Measurements from ENCODE around the gene LTBP3.

The LTBP3 gene

DNA sequence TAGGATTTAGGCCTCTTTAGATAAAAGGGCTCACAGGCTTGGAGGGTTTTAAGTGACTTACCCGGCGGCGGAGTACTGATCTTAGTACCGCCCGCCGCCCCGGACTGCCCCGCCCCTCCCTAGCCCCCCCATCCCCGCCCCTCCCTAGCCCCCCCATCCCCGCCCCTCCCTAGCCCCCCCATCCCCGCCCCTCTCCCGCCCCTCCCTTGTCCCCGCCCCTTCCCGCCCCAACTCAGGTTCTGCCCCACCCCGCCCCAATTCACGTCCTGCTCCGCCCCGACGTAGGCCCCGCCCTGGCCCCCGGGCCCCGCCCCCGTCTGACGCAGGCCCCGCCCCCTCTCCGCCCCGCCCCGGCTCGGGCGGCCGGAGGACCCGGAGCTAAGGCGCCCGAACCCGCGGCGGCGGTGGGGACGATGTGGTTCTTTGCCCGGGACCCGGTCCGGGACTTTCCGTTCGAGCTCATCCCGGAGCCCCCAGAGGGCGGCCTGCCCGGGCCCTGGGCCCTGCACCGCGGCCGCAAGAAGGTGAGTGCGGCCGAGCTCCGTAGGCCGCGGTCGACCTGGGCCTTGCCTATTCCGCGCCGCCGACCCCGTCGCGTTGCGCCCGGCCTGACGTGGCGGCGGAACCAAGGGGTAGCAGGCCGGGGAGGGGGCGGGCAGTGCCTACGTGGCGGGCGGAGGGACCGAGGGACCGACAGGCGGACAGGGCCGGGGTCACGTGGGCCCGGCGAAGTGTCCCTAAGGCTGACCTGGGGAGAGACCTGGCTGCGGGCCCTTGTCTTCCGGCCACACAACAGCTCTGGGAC lies 33.2 kb downstream of the LTBP3 start, which contains the start of gene SCYL1 (continued):
- TF ChIP-seq, protein P1, sequence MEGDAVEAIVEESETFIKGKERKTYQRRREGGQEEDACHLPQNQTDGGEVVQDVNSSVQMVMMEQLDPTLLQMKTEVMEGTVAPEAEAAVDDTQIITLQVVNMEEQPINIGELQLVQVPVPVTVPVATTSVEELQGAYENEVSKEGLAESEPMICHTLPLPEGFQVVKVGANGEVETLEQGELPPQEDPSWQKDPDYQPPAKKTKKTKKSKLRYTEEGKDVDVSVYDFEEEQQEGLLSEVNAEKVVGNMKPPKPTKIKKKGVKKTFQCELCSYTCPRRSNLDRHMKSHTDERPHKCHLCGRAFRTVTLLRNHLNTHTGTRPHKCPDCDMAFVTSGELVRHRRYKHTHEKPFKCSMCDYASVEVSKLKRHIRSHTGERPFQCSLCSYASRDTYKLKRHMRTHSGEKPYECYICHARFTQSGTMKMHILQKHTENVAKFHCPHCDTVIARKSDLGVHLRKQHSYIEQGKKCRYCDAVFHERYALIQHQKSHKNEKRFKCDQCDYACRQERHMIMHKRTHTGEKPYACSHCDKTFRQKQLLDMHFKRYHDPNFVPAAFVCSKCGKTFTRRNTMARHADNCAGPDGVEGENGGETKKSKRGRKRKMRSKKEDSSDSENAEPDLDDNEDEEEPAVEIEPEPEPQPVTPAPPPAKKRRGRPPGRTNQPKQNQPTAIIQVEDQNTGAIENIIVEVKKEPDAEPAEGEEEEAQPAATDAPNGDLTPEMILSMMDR (tag by site-specific recombination; IDR thresholded peaks at IDR 0.05): no peak
- TF ChIP-seq ZNF214 (tag by site-specific recombination; IDR thresholded peaks at IDR 0.05; ENCODE audit: borderline replicate concordance): no peak
- TF ChIP-seq ZNF670 (tag by site-specific recombination; IDR thresholded peaks at IDR 0.05; ENCODE audit: low read depth): no peak
- 0 out of 2 replicates have a peak, but pooled peaks have one; percentile 27 for TF ChIP-seq ZNF394 (tag by site-specific recombination; IDR thresholded peaks at IDR 0.05; ENCODE audit: borderline replicate concordance)
- TF ChIP-seq ZIC2 (tag by site-specific recombination; IDR thresholded peaks at IDR 0.05): no peak
- no peak for TF ChIP-seq ZNF184 (tag by site-specific recombination; IDR thresholded peaks at IDR 0.05)
- TF ChIP-seq OVOL3 (tag by site-specific recombination; IDR thresholded peaks at IDR 0.05): no peak
- no peak for TF ChIP-seq GLIS1 (tag by site-specific recombination; IDR thresholded peaks at IDR 0.05)
- no peak; the same call in 1 of the 2 replicates for TF ChIP-seq GLIS2 (tag by site-specific recombination; IDR thresholded peaks at IDR 0.05)
- no peak for TF ChIP-seq ZNF701 (tag by site-specific recombination; IDR thresholded peaks at IDR 0.05)
- no peak for TF ChIP-seq ZNF548 (tag by site-specific recombination; IDR thresholded peaks at IDR 0.05)
- TF ChIP-seq, protein P2, sequence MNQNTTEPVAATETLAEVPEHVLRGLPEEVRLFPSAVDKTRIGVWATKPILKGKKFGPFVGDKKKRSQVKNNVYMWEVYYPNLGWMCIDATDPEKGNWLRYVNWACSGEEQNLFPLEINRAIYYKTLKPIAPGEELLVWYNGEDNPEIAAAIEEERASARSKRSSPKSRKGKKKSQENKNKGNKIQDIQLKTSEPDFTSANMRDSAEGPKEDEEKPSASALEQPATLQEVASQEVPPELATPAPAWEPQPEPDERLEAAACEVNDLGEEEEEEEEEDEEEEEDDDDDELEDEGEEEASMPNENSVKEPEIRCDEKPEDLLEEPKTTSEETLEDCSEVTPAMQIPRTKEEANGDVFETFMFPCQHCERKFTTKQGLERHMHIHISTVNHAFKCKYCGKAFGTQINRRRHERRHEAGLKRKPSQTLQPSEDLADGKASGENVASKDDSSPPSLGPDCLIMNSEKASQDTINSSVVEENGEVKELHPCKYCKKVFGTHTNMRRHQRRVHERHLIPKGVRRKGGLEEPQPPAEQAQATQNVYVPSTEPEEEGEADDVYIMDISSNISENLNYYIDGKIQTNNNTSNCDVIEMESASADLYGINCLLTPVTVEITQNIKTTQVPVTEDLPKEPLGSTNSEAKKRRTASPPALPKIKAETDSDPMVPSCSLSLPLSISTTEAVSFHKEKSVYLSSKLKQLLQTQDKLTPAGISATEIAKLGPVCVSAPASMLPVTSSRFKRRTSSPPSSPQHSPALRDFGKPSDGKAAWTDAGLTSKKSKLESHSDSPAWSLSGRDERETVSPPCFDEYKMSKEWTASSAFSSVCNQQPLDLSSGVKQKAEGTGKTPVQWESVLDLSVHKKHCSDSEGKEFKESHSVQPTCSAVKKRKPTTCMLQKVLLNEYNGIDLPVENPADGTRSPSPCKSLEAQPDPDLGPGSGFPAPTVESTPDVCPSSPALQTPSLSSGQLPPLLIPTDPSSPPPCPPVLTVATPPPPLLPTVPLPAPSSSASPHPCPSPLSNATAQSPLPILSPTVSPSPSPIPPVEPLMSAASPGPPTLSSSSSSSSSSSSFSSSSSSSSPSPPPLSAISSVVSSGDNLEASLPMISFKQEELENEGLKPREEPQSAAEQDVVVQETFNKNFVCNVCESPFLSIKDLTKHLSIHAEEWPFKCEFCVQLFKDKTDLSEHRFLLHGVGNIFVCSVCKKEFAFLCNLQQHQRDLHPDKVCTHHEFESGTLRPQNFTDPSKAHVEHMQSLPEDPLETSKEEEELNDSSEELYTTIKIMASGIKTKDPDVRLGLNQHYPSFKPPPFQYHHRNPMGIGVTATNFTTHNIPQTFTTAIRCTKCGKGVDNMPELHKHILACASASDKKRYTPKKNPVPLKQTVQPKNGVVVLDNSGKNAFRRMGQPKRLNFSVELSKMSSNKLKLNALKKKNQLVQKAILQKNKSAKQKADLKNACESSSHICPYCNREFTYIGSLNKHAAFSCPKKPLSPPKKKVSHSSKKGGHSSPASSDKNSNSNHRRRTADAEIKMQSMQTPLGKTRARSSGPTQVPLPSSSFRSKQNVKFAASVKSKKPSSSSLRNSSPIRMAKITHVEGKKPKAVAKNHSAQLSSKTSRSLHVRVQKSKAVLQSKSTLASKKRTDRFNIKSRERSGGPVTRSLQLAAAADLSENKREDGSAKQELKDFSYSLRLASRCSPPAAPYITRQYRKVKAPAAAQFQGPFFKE (tag by site-specific recombination; IDR thresholded peaks at IDR 0.05; ENCODE audit: borderline replicate concordance): no peak
- TF ChIP-seq ZNF629 (tag by site-specific recombination; IDR thresholded peaks at IDR 0.05): no peak
- TF ChIP-seq ZNF623 (tag by site-specific recombination; IDR thresholded peaks at IDR 0.05): no peak
- TF ChIP-seq YY2 (tag by site-specific recombination; IDR thresholded peaks at IDR 0.05): no peak
- no peak for TF ChIP-seq ZNF596 (tag by site-specific recombination; IDR thresholded peaks at IDR 0.05)
- TF ChIP-seq ZNF530 (tag by site-specific recombination; IDR thresholded peaks at IDR 0.05; ENCODE audit: low read depth): no peak
- TF ChIP-seq, protein P3, sequence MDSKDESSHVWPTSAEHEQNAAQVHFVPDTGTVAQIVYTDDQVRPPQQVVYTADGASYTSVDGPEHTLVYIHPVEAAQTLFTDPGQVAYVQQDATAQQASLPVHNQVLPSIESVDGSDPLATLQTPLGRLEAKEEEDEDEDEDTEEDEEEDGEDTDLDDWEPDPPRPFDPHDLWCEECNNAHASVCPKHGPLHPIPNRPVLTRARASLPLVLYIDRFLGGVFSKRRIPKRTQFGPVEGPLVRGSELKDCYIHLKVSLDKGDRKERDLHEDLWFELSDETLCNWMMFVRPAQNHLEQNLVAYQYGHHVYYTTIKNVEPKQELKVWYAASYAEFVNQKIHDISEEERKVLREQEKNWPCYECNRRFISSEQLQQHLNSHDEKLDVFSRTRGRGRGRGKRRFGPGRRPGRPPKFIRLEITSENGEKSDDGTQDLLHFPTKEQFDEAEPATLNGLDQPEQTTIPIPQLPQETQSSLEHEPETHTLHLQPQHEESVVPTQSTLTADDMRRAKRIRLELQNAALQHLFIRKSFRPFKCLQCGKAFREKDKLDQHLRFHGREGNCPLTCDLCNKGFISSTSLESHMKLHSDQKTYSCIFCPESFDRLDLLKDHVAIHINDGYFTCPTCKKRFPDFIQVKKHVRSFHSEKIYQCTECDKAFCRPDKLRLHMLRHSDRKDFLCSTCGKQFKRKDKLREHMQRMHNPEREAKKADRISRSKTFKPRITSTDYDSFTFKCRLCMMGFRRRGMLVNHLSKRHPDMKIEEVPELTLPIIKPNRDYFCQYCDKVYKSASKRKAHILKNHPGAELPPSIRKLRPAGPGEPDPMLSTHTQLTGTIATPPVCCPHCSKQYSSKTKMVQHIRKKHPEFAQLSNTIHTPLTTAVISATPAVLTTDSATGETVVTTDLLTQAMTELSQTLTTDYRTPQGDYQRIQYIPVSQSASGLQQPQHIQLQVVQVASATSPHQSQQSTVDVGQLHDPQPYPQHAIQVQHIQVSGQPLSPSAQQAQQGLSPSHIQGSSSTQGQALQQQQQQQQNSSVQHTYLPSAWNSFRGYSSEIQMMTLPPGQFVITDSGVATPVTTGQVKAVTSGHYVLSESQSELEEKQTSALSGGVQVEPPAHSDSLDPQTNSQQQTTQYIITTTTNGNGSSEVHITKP (tag by site-specific recombination; IDR thresholded peaks at IDR 0.05): peak; percentile 52
- no peak for TF ChIP-seq ZNF521 (tag by site-specific recombination; IDR thresholded peaks at IDR 0.05)
- TF ChIP-seq EGR2 (tag by site-specific recombination; IDR thresholded peaks at IDR 0.05; ENCODE audit: low read depth): no peak
- peak; percentile 35; the same call in 1 of the 2 replicates for TF ChIP-seq ZNF501 (tag by site-specific recombination; IDR thresholded peaks at IDR 0.05)
- no peak for TF ChIP-seq ZNF10 (tag by site-specific recombination; IDR thresholded peaks at IDR 0.05)
- no peak for TF ChIP-seq RBAK (tag by site-specific recombination; IDR thresholded peaks at IDR 0.05)
- no peak for TF ChIP-seq ZNF174 (tag by site-specific recombination; IDR thresholded peaks at IDR 0.05)
- no peak for TF ChIP-seq ZNF24 (tag by site-specific recombination; IDR thresholded peaks at IDR 0.05)
- no peak for TF ChIP-seq ZNF514 (tag by site-specific recombination; IDR thresholded peaks at IDR 0.05)
- TF ChIP-seq ZNF558 (tag by site-specific recombination; IDR thresholded peaks at IDR 0.05): no peak
- TF ChIP-seq, protein P4, sequence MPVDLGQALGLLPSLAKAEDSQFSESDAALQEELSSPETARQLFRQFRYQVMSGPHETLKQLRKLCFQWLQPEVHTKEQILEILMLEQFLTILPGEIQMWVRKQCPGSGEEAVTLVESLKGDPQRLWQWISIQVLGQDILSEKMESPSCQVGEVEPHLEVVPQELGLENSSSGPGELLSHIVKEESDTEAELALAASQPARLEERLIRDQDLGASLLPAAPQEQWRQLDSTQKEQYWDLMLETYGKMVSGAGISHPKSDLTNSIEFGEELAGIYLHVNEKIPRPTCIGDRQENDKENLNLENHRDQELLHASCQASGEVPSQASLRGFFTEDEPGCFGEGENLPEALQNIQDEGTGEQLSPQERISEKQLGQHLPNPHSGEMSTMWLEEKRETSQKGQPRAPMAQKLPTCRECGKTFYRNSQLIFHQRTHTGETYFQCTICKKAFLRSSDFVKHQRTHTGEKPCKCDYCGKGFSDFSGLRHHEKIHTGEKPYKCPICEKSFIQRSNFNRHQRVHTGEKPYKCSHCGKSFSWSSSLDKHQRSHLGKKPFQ (tag by site-specific recombination; IDR thresholded peaks at IDR 0.05): no peak

All from HEK293 (cell line).